IPS-20b (cell line): ENCODE results near the gene UCN.
"Not testable (repeated sequence)": the region's sequence is repeated elsewhere in the genome, so short reads cannot be mapped to it uniquely, and the experiment has no call there.

ENCODE experiments used
- H3K27ac ChIP-seq: one replicate; pipeline ENCODE4 v1.5.1; 2013; ENCODE audit warnings: low read length
- H3K27me3 ChIP-seq: 2 replicates; pipeline ENCODE4 v1.6.1; 2013; ENCODE audit warnings: mild to moderate bottlenecking, low read length, inconsistent platforms; ENCODE audit not compliant: insufficient read depth
- H3K36me3 ChIP-seq: 2 replicates; pipeline ENCODE4 v1.6.1; 2013; ENCODE audit warnings: low read depth, mild to moderate bottlenecking, inconsistent platforms, low read length, moderate library complexity; ENCODE audit not compliant: insufficient read depth
- H3K4me1 ChIP-seq: 2 replicates; pipeline ENCODE4 v1.6.1; 2013; ENCODE audit warnings: mild to moderate bottlenecking, control low read depth, inconsistent platforms, low read length, moderate library complexity; ENCODE audit not compliant: insufficient read depth
- H3K4me3 ChIP-seq: 2 replicates; pipeline ENCODE4 v1.5.1; 2013; ENCODE audit warnings: mild to moderate bottlenecking, low read length, inconsistent platforms
- H3K9ac ChIP-seq: 2 replicates; pipeline ENCODE4 v1.6.1; 2013; ENCODE audit warnings: low read depth, mild to moderate bottlenecking, inconsistent platforms, low read length, moderate library complexity
- H3K9me3 ChIP-seq: 2 replicates; pipeline ENCODE4 v1.6.1; 2013; ENCODE audit warnings: mild to moderate bottlenecking, low read depth, low read length, inconsistent platforms; ENCODE audit not compliant: insufficient read depth

The UCN gene

DNA sequence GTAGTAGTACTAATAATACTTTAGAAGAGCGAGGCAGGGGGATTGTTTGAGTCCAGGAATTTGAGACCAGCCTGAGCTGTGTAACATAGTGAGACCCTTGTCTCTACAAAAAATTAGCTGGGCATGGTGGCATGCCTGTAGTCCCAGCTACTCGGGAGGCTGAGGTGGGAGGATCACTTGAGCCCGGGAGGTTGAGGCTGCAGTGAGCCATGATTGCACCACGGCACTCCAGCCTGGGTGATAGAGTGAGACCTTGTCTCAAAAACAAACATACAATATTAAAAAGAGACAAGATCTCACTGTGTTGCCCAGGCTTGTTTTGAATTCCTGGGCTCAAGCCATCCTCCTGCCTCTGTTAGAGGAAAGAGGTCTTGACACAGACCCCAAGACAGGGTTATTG, 7.6 kb downstream of the UCN start:
- H3K9me3 ChIP-seq, H3K27ac ChIP-seq, H3K4me1 ChIP-seq, H3K4me3 ChIP-seq, H3K36me3 ChIP-seq, H3K9ac ChIP-seq: not testable (repeated sequence)
- peaks cover 14% of the 10 kb centered on the region for H3K27me3 ChIP-seq

GRCh38 chr2:27298391-27299080, 9.7 kb downstream of the UCN start:
- no peaks in the 10 kb centered on the region for H3K4me1 ChIP-seq
- no peaks in the 10 kb centered on the region for H3K36me3 ChIP-seq
- H3K27me3 ChIP-seq: no peaks in the 10 kb centered on the region
- H3K9ac ChIP-seq: no peak overlapping the region
- no peak overlapping the region for H3K4me3 ChIP-seq
- no peak overlapping the region for H3K27ac ChIP-seq
- no peaks in the 10 kb centered on the region for H3K9me3 ChIP-seq

DNA sequence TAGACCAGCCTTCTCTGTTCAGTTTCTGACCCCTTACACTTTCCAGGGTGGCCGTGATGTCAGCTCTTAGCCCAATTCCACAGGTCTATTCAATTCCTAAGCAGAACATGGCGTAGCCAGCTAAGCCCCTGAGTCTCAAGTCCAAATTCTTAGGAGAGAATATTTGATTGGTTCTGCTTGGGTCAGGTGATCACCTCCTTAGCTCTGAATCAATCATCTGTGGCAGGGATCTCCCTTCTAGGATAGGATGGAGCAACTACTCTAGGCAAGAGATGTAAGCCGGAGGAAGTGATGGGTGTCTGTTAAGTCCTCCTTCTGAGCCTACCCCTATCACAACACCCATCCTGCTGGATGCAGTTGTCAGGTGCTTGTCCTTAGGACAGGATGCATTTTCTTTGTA, 11.1 kb downstream of the UCN start:
- no peaks in the 10 kb centered on the region; the same call in 1 of the 2 replicates for H3K4me1 ChIP-seq

DNA sequence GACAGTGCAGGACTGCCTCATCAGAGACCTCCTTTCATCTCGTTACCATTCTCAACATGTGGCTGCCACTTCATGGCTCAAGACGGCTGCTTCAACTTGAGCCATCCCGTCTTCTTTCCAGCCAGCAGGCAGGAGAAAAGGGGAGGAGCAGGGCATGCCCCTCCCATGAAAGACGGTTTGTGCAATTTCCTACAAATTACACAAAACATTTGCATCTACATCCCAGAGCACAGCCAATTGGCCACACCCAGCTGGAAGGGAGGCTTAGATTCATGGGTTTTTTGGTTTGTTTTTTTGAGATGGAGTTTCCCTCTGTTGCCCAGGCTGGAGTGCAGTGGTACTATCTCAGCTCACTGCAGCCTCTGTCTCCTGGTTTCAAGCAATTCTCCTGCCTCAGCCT, 11.8 kb downstream of the UCN start:
- Histone ChIP-seq H3K27me3 (0 out of 2 replicates have a peak, but pooled peaks cover 5% of the 10 kb centered on the region), H3K9me3 (no peaks in the 10 kb centered on the region), H3K36me3 (no peaks in the 10 kb centered on the region), H3K4me3 (no peak overlapping the region), H3K27ac (no peak overlapping the region), H3K9ac (no peak overlapping the region), H3K4me1 (no peaks in the 10 kb centered on the region; the same call in 1 of the 2 replicates)

More for the DNA sequence above, 11.1 kb downstream of the UCN start:
- Histone ChIP-seq H3K9ac (no peak overlapping the region), H3K36me3 (no peaks in the 10 kb centered on the region), H3K27me3 (no peaks in the 10 kb centered on the region), H3K4me3 (no peak overlapping the region), H3K9me3 (no peaks in the 10 kb centered on the region), H3K27ac (no peak overlapping the region)

DNA sequence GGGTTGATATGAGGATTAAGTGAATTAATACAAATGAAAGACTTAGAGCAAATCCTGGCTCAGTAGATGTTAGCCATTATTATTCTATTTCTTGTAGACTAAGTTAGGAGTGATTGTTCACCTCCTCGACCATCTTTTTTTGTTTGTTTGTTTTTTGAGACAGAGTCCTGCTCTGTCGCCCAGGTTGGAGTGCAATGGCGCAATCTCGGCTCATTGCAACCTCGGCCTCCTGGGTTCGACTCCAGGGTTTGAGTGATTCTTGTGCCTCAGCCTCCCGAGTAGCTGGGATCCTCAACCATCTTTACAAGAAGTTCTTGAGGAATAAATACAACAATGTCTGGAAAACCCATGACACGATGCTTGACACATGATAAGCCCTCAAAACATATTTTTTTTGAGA, 13.3 kb downstream of the UCN start:
- no peaks in the 10 kb centered on the region; the same call in 1 of the 2 replicates for H3K4me1 ChIP-seq
- no peaks in the 10 kb centered on the region for H3K9me3 ChIP-seq
- no peak overlapping the region for H3K9ac ChIP-seq
- H3K4me3 ChIP-seq: no peak overlapping the region
- H3K36me3 ChIP-seq: no peaks in the 10 kb centered on the region
- 0 out of 2 replicates have a peak, but pooled peaks cover 8% of the 10 kb centered on the region for H3K27me3 ChIP-seq
- H3K27ac ChIP-seq: no peak overlapping the region

DNA sequence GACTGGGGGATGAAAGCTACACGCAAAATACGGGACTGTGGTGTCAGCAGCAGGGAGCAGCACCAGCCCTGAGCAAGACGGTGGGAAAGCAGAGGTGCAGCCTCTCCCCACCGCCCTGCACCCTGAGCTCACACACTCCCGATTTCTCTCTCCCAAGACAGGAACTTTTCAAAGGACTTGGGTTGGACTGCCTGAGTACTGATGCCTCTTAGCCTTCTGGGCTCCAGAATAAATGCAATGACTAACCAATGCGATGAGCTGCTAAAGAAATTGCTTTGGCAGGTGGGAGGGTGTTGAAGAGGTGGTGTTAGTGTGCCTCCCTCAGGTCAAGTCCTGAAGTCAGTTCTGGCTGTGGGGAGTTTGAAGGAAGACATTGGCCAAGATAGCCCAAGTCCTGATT, 16.4 kb downstream of the UCN start:
- peak overlapping the region; percentile 8; the same call in 1 of the 2 replicates for H3K4me3 ChIP-seq
- H3K36me3 ChIP-seq: no peaks in the 10 kb centered on the region
- H3K9ac ChIP-seq: no peak overlapping the region
- H3K9me3 ChIP-seq: no peaks in the 10 kb centered on the region
- no peaks in the 10 kb centered on the region; the same call in 1 of the 2 replicates for H3K4me1 ChIP-seq
- H3K27me3 ChIP-seq: 0 out of 2 replicates have a peak, but pooled peaks cover 8% of the 10 kb centered on the region
- no peak overlapping the region for H3K27ac ChIP-seq

DNA sequence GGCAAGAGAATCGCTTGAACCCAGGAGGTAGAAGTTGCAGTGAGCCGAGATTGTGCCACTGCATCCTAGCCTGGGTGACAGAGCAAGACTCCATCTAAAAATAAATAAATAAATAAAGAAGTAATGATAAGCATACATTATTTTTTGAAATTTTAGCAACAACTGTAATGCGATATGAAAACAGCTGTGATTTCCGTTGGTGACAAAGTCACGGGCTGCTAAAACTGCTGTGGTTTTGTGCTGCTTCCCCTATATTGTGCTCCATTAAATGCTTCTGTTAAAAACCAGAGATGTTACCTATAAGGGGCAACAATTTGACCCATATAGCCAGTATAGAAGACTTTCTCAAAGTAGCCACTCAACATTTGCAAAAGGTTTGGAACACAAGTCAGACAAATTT, 17.7 kb downstream of the UCN start:
- no peak overlapping the region for H3K27ac ChIP-seq
- H3K4me3 ChIP-seq: no peak overlapping the region
- H3K27me3 ChIP-seq: 0 out of 2 replicates have a peak, but pooled peaks cover 8% of the 10 kb centered on the region
- H3K9ac ChIP-seq: no peak overlapping the region
- no peaks in the 10 kb centered on the region for H3K36me3 ChIP-seq
- no peaks in the 10 kb centered on the region for H3K9me3 ChIP-seq
- H3K4me1 ChIP-seq: no peaks in the 10 kb centered on the region; the same call in 1 of the 2 replicates

DNA sequence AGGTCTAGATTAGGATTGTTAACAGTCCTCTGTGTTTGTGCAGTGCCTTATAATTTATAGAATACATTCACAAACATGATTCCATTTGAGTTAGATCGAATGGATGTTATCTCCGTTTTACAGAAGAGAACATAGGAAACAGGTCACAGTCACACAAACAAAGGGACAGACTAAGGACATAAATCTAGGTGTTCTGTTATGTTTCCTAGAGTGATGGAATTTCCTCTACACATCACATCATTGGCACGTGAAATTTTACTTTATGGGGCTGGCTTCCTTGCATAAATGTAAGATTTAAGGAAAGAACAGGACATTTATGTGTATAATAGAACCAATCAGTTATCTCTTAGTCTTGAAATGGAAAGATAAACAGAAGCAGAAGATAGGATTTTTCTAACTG, 19.6 kb downstream of the UCN start:
- Histone ChIP-seq H3K36me3 (no peaks in the 10 kb centered on the region), H3K27me3 (0 out of 2 replicates have a peak, but pooled peaks cover 8% of the 10 kb centered on the region), H3K4me3 (no peak overlapping the region), H3K27ac (no peak overlapping the region), H3K9ac (no peak overlapping the region), H3K9me3 (no peaks in the 10 kb centered on the region), H3K4me1 (no peaks in the 10 kb centered on the region; the same call in none of the 2 replicates)

- Histone ChIP-seq H3K36me3 (no peaks in the 10 kb centered on the region), H3K27ac (no peak overlapping the region), H3K4me1 (peaks cover 8% of the 10 kb centered on the region; the same call in 1 of the 2 replicates), H3K27me3 (peaks cover 22% of the 10 kb centered on the region), H3K9me3 (no peaks in the 10 kb centered on the region), H3K4me3 (no peak overlapping the region), H3K9ac (no peak overlapping the region)
Measured at GRCh38 chr2:27285481-27285880, 22.8 kb downstream of the UCN start.

DNA sequence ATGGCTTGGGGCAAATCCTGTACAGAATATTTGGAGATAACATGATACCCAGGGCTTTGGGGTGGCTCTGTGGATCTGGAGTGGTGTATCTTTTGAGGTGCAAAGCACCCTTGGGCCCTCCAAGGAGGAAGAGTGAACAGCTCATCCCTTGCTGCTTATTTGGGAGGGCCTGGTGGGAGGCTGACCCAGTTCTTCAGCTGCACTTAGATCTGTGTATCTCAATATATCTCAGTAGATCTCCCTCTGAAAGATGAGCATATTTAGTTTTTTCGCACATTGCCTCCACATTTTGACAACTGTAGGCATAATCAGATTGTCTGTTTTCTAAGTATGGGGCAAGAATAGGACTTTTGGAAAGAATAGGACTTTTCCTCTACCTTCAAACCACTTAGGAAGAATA, 23.2 kb downstream of the UCN start:
- Histone ChIP-seq H3K4me3 (no peak overlapping the region), H3K9ac (no peak overlapping the region), H3K27ac (no peak overlapping the region), H3K4me1 (peaks cover 11% of the 10 kb centered on the region; the same call in 1 of the 2 replicates), H3K36me3 (no peaks in the 10 kb centered on the region), H3K9me3 (no peaks in the 10 kb centered on the region), H3K27me3 (peaks cover 22% of the 10 kb centered on the region)

GRCh38 chr2:27282892-27283291, 25.4 kb downstream of the UCN start:
- peaks cover 11% of the 10 kb centered on the region; the same call in 1 of the 2 replicates for H3K4me1 ChIP-seq
- no peaks in the 10 kb centered on the region for H3K9me3 ChIP-seq
- H3K27ac ChIP-seq: peak overlapping the region; percentile 15
- H3K27me3 ChIP-seq: peaks cover 22% of the 10 kb centered on the region
- H3K36me3 ChIP-seq: no peaks in the 10 kb centered on the region
- peak overlapping the region; percentile 55; the same call in 1 of the 2 replicates for H3K4me3 ChIP-seq
- H3K9ac ChIP-seq: peak overlapping the region; percentile 52; the same call in 1 of the 2 replicates
